Hematopoietic multipotent progenitor cell treated with erythropoietin and hydrocortisone succinate and interleukin-3 and kit ligand, for 6 days (in vitro differentiated cells): Measurements from ENCODE around the gene CFTR.

Source experiments
- DNase-seq: peaks from one replicate; pipeline ENCODE4 v3.0.0-alpha.2; 2015

CFTR gene

GRCh38 chr7:117656806-117657205, 177.0 kb downstream of the CFTR start:
- no peak for DNase-seq

- no peak for DNase-seq
These were observed 179.7 kb downstream of the CFTR start for GRCh38 chr7:117659531-117660011.

GRCh38 chr7:117661328-117661727, 181.5 kb downstream of the CFTR start:
- DNase-seq, result no peak

GRCh38 chr7:117664047-117664446, 184.2 kb downstream of the CFTR start:
- DNase-seq, result no peak

GRCh38 chr7:117665368-117665767, 185.5 kb downstream of the CFTR start:
- DNase-seq, result no peak

GRCh38 chr7:117666031-117666430, 186.2 kb downstream of the CFTR start:
- DNase-seq, result no peak

- DNase-seq, result no peak
These were observed 186.9 kb downstream of the CFTR start for GRCh38 chr7:117666689-117667088.

GRCh38 chr7:117667456-117667855, 187.6 kb downstream of the CFTR start:
- DNase-seq, result no peak

- DNase-seq, result peak; percentile 6
These were observed 190.0 kb downstream of the CFTR start for GRCh38 chr7:117669818-117670217.

- DNase-seq, result no peak
These were observed 192.6 kb downstream of the CFTR start for GRCh38 chr7:117672453-117672852.

GRCh38 chr7:117673367-117673766, 193.5 kb downstream of the CFTR start:
- DNase-seq, result no peak

GRCh38 chr7:117673839-117674238, 194.0 kb downstream of the CFTR start:
- peak; percentile 39 for DNase-seq

- DNase-seq, result no peak
These were observed 194.8 kb downstream of the CFTR start for GRCh38 chr7:117674617-117675016.

GRCh38 chr7:117675497-117676435, 195.9 kb downstream of the CFTR start:
- DNase-seq, result no peak

GRCh38 chr7:117679120-117679519, 199.3 kb downstream of the CFTR start:
- DNase-seq, result no peak

GRCh38 chr7:117682681-117683385, 203.0 kb downstream of the CFTR start:
- no peak for DNase-seq

GRCh38 chr7:117683430-117684175, 203.8 kb downstream of the CFTR start:
- DNase-seq, result no peak

- DNase-seq, result no peak
These were observed 206.0 kb downstream of the CFTR start for GRCh38 chr7:117685795-117686194.

- no peak for DNase-seq
These were observed 206.6 kb downstream of the CFTR start for GRCh38 chr7:117686311-117686935.

GRCh38 chr7:117688126-117688525, 208.3 kb downstream of the CFTR start:
- DNase-seq, result no peak

- no peak for DNase-seq
These were observed 209.6 kb downstream of the CFTR start for GRCh38 chr7:117689406-117689805.

GRCh38 chr7:117690147-117690546, 210.3 kb downstream of the CFTR start:
- DNase-seq, result no peak

GRCh38 chr7:117692338-117692737, 212.5 kb downstream of the CFTR start:
- DNase-seq, result no peak
